B cell (primary cell): Measurements from ENCODE around the gene GLRX5. TPM values are rescaled to one million over a fixed set of nuclear protein-coding genes. Genes with fewer than 3 reads are reported as not detected.
"Not testable (repeated sequence)": the region's sequence is repeated elsewhere in the genome, so short reads cannot be mapped to it uniquely, and the experiment has no call there.

Source experiments
- ATAC-seq: fragments of 200-7000 bp; cut with Tn5 transposase; one replicate; pipeline ENCODE4 v1.10.0; 2021; ENCODE audit warnings: low read depth, mild to moderate bottlenecking, moderate number of reproducible peaks, moderate library complexity
- CTCF ChIA-PET: fragments of 350-600 bp; sonication (Branson Sonifier 250); formaldehyde crosslinking; loops from one replicate; lab custom pipeline; 2021; ENCODE audit warnings: antibody characterized with exemption, inconsistent platforms; lab: Charles Lee
- POLR2A ChIA-PET: fragments of 350-600 bp; sonication (Branson Sonifier 250); formaldehyde crosslinking; loops from one replicate; lab custom pipeline; 2021; ENCODE audit warnings: antibody characterized with exemption; lab: Charles Lee
- DNase-seq: peaks from one replicate; pipeline ENCODE4 v3.0.0; 2013
- H2AFZ ChIP-seq: 2 replicates; pipeline ENCODE4 v1.6.1; 2012; ENCODE audit warnings: mild to moderate bottlenecking, low read depth, low read length; ENCODE audit not compliant: insufficient read depth, poor library complexity, severe bottlenecking
- H3K27ac ChIP-seq, 2 donors: 1 replicate in 1 of 2; 2 replicates in 1 of 2; pipeline ENCODE4 v1.5.1; 2012 to 2013; ENCODE audit warnings: low read length in 2 of 2, mild to moderate bottlenecking in 2 of 2, moderate library complexity in 1 of 2
- H3K27me3 ChIP-seq, 4 experiments: fragments of 200-600 bp in 1 of 4; sonication (generic) in 1 of 4; replicated peaks in 1 of 4; 1 replicate in 2 of 4; 2 replicates in 2 of 4; pipeline versions ENCODE4 v1.6.1 to v1.7.0; 2013 to 2016; ENCODE audit warnings: low read length in 3 of 4, mild to moderate bottlenecking in 2 of 4, mixed read lengths in 1 of 4, moderate library complexity in 1 of 4; ENCODE audit not compliant: insufficient read depth in 4 of 4, control insufficient read depth in 3 of 4; ENCODE audit errors: control extremely low read depth in 1 of 4
- H3K36me3 ChIP-seq, 2 experiments: replicated peaks in 1 of 2; 1 replicate in 1 of 2; 2 replicates in 1 of 2; pipeline versions ENCODE4 v1.6.1 to v1.7.1; 2013; ENCODE audit warnings: low read length in 1 of 2; ENCODE audit not compliant: insufficient read depth in 2 of 2, control insufficient read depth in 1 of 2; ENCODE audit errors: control extremely low read depth in 1 of 2, extremely low read depth in 1 of 2
- H3K4me1 ChIP-seq, 2 donors: fragments of 200-600 bp in 1 of 2; sonication (generic) in 1 of 2; 1 replicate in 1 of 2; 2 replicates in 1 of 2; pipeline versions ENCODE4 v1.5.1 to v1.6.1; 2013 to 2017; ENCODE audit warnings: low read length in 2 of 2; ENCODE audit not compliant: control insufficient read depth in 2 of 2, insufficient read depth in 2 of 2
- H3K4me2 ChIP-seq: replicated peaks from 2 replicates; pipeline ENCODE3; 2012; ENCODE audit warnings: mild to moderate bottlenecking, low read depth, low read length; ENCODE audit not compliant: poor library complexity, severe bottlenecking
- H3K4me3 ChIP-seq, 5 experiments: fragments of 200-600 bp in 1 of 5; sonication (generic) in 1 of 5; 1 replicate in 3 of 5; 2 replicates in 2 of 5; pipeline versions ENCODE4 v1.5.1 to v1.7.0; 2011 to 2016; ENCODE audit warnings: low read length in 4 of 5, mild to moderate bottlenecking in 4 of 5, low read depth in 2 of 5, control low read depth in 1 of 5, moderate library complexity in 1 of 5; ENCODE audit not compliant: insufficient read depth in 1 of 5; ENCODE audit errors: control extremely low read depth in 1 of 5, extremely low read depth in 1 of 5
- H3K79me2 ChIP-seq: fragments of 200-600 bp; sonication (generic); one replicate; pipeline ENCODE4 v1.6.0; 2016; ENCODE audit warnings: low read length; ENCODE audit not compliant: control insufficient read depth, insufficient read depth
- H3K9ac ChIP-seq: fragments of 200-600 bp; sonication (generic); 2 replicates; pipeline ENCODE4 v1.6.1; 2017; ENCODE audit warnings: mild to moderate bottlenecking, low read length, moderate library complexity
- H3K9me3 ChIP-seq, 3 donors: one replicate each; pipeline versions ENCODE4 v1.6.1 to v1.7.1; 2013; ENCODE audit warnings: low read length in 2 of 3; ENCODE audit not compliant: control insufficient read depth in 2 of 3, insufficient read depth in 1 of 3; ENCODE audit errors: control extremely low read depth in 1 of 3
- H4K20me1 ChIP-seq: 2 replicates; pipeline ENCODE4 v1.6.0; 2012; ENCODE audit warnings: mild to moderate bottlenecking, low read length; ENCODE audit not compliant: insufficient read depth, control insufficient read depth, poor library complexity, severe bottlenecking
- H3K27ac Mint-ChIP-seq: one replicate; pipeline ENCODE4 v1.8.0; 2021; ENCODE audit warnings: mixed read lengths
- H3K27me3 Mint-ChIP-seq: one replicate; pipeline ENCODE4 v1.8.0; 2021; ENCODE audit warnings: mixed read lengths
- H3K4me1 Mint-ChIP-seq: one replicate; pipeline ENCODE4 v1.8.0; 2021; ENCODE audit warnings: mixed read lengths
- H3K4me3 Mint-ChIP-seq: one replicate; pipeline ENCODE4 v1.8.0; 2021; ENCODE audit warnings: mixed read lengths
- H3K9me3 Mint-ChIP-seq: one replicate; pipeline ENCODE4 v1.8.0; 2022; ENCODE audit warnings: mixed read lengths; ENCODE audit not compliant: insufficient read depth
- CTCF ChIP-seq: fragments of 200-600 bp; IDR thresholded peaks from one replicate; pipeline ENCODE4 v1.8.0; 2022; ENCODE audit warnings: antibody characterized with exemption, mild to moderate bottlenecking
- EZH2 ChIP-seq: IDR thresholded peaks from 2 replicates; pipeline ENCODE4 v1.6.1; 2012; ENCODE audit warnings: borderline replicate concordance, low read depth, mild to moderate bottlenecking, moderate library complexity, low read length; ENCODE audit not compliant: insufficient read depth, poor library complexity, severe bottlenecking
- WGBS: methylation state at CpG from one replicate; pipeline ENCODE4 v1.1.5; 2013; ENCODE audit warnings: missing lambda C conversion rate; ENCODE audit not compliant: insufficient coverage; 5-methylcytosine and 5-hydroxymethylcytosine counted together
- intact Hi-C: fragments of 100-400 bp; cut with micrococcal nuclease; formaldehyde crosslinking; loops from one replicate; pipeline ENCODE4 v1.10.0; 2022
- polyA plus RNA-seq: library from polyadenylated mRNA; depleted of rRNA; stranded (reverse); fragments of >200 nt; gene quantifications from 2 replicates; pipeline ENCODE4 v1.2.3, GENCODE V29; 2012
- total RNA-seq, 2 donors: library from RNA; stranded (reverse); fragments of 120-200 nt in 1 of 2; gene quantifications; 1 replicate in 1 of 2; 2 replicates in 1 of 2; pipeline versions ENCODE4 v1.2.3 to v1.2.4, GENCODE V29; 2013 to 2022

Gene GLRX5
- total and polyA plus RNA-seq, 2 donors (not counting 1 experiment from before 2014, with no cell fraction given) = 7.8 to 18.4 TPM

GRCh38 chr14:95583836-95584617 lies 49.2 kb downstream of the GLRX5 start:
- DNase-seq, ATAC-seq, CTCF ChIA-PET, H3K4me2 ChIP-seq, H3K4me3 Mint-ChIP-seq, H3K4me1 Mint-ChIP-seq, H3K4me3 ChIP-seq, POLR2A ChIA-PET, H3K9me3 Mint-ChIP-seq, H3K4me1 ChIP-seq, H4K20me1 ChIP-seq, intact Hi-C loops, H3K36me3 ChIP-seq, H2AFZ ChIP-seq, H3K9ac ChIP-seq, H3K27ac Mint-ChIP-seq, H3K79me2 ChIP-seq, H3K27ac ChIP-seq: not testable (repeated sequence)
- WGBS = 77% methylated on average over 7 of the region's 8 CpGs
- Histone ChIP-seq H3K27me3 (peaks cover 0 to 51% (median 18%) of the 10 kb centered on the region in 4 experiments), H3K9me3 (peaks cover 0 to 13% (median 7%) of the 10 kb centered on the region in 3 donors)
- H3K27me3 Mint-ChIP-seq = peaks cover 64% of the 10 kb centered on the region

- Histone ChIP-seq H3K36me3 (no peaks in the 10 kb centered on the region), H3K27me3 (peaks cover 0 to 41% (median 7%) of the 10 kb centered on the region in 4 experiments), H3K4me3 (no peak overlapping the region), H4K20me1 (no peaks in the 10 kb centered on the region), H2AFZ (no peak overlapping the region), H3K9ac (no peak overlapping the region), H3K27ac (no peak overlapping the region), H3K9me3 (peaks cover 0 to 13% (median 7%) of the 10 kb centered on the region in 3 donors), H3K79me2 (no peaks in the 10 kb centered on the region), H3K4me1 (no peaks in the 10 kb centered on the region), H3K4me2 (no peak overlapping the region)
- Mint-ChIP-seq H3K9me3 (peaks cover 8% of the 10 kb centered on the region), H3K27me3 (peaks cover 59% of the 10 kb centered on the region), H3K27ac (no peak overlapping the region), H3K4me3 (no peak overlapping the region), H3K4me1 (no peaks in the 10 kb centered on the region)
- TF ChIP-seq EZH2 (no peak), CTCF (no peak)
- WGBS = 89% methylated on average over 4 of the region's 6 CpGs
- no peak for DNase-seq
- POLR2A ChIA-PET = no interaction called here
- intact Hi-C loops = no loop called here
- CTCF ChIA-PET = interaction anchor here (0.5 to 0.6 kb wide), 2 partner anchors 10 to 944 kb away, joined by 3 read pairs; no protein-coding TSS in a partner anchor
- ATAC-seq = no peak
These were observed 51.2 kb downstream of the GLRX5 start for GRCh38 chr14:95585953-95586620.

- peaks cover 25% of the 10 kb centered on the region for H3K27me3 Mint-ChIP-seq
- H3K4me3 Mint-ChIP-seq, H3K27ac Mint-ChIP-seq, POLR2A ChIA-PET, H4K20me1 ChIP-seq, H3K27ac ChIP-seq, H3K9me3 ChIP-seq, H3K4me2 ChIP-seq, H3K4me3 ChIP-seq, H3K36me3 ChIP-seq, CTCF ChIA-PET, H3K79me2 ChIP-seq, H3K4me1 ChIP-seq, H3K9ac ChIP-seq, H3K9me3 Mint-ChIP-seq, H2AFZ ChIP-seq, DNase-seq, ATAC-seq, H3K4me1 Mint-ChIP-seq, intact Hi-C loops: not testable (repeated sequence)
- no CpG with 5 or more reads among the region's 3 CpGs for WGBS
- H3K27me3 ChIP-seq = peaks cover 0 to 17% (median 2%) of the 10 kb centered on the region in 4 experiments
These were observed 56.3 kb downstream of the GLRX5 start for GRCh38 chr14:95591182-95591581.
